OCI-LY7 (cell line): ENCODE results near the gene MINDY4.

Source experiments
- CTCF ChIP-seq: fragments of 200-600 bp; sonication (generic); conservative IDR thresholded peaks from 2 replicates; pipeline ENCODE4 v1.5.1; 2014; ENCODE audit warnings: mild to moderate bottlenecking, antibody characterized with exemption, low read length, moderate library complexity, mixed read lengths
- EZH2phosphoT487 ChIP-seq: fragments of 200-600 bp; sonication (generic); IDR thresholded peaks from 2 replicates; pipeline ENCODE4 v1.6.1; 2018; ENCODE audit warnings: low read depth, borderline replicate concordance, mild to moderate bottlenecking, mixed run types, antibody characterized with exemption, low read length, moderate library complexity, mixed read lengths

- TF ChIP-seq CTCF (no peak), EZH2phosphoT487 (no peak)
Observed at GRCh38 chr7:30903146-30903545, 131.9 kb downstream of the MINDY4 start.
